ENCODE results near the gene PPIE.

GRCh38 chr1:39805385-39805784 lies 66.7 kb downstream of the PPIE start:
- no peak for TF ChIP-seq CTCF (IDR thresholded peaks at IDR 0.05)
- no peak for TF ChIP-seq EZH2 (IDR thresholded peaks at IDR 0.05; ENCODE audit: borderline replicate concordance, insufficient read depth, low read depth, low read length, poor library complexity, severe bottlenecking)

Data from B cell (primary cell).